ENCODE measurements around the gene ST6GAL1. TPM values are rescaled to one million over a fixed set of nuclear protein-coding genes. Genes with fewer than 3 reads are reported as not detected.

The ST6GAL1 gene
- total and polyA plus RNA-seq, 10 of the 15 experiments (the other 5 are each of a cell fraction or from before 2014, with no cell fraction given) = 74.2 to 248 (median 149) TPM

- Histone ChIP-seq H3K9me3 (replicated peaks; ENCODE audit: control insufficient read depth, insufficient read depth, low read length) (no peaks in the 10 kb centered on the region), H3K4me2 (ENCODE audit: control insufficient read depth, insufficient read depth) (peak overlapping the region; percentile 52), H4K20me1 (ENCODE audit: control insufficient read depth, insufficient read depth) (no peaks in the 10 kb centered on the region), H3K36me3 (ENCODE audit: control insufficient read depth in 2 of 2, insufficient read depth in 2 of 2, low read length in 1 of 2) (no peaks in the 10 kb centered on the region; a peak in 1 of 4 replicates), H3K79me2 (ENCODE audit: control insufficient read depth, insufficient read depth, low read length) (peaks cover 89% of the 10 kb centered on the region), H3K4me3 (peak overlapping the region; percentile 76), H3K9ac (ENCODE audit: control insufficient read depth, insufficient read depth, low read length) (peak overlapping the region; percentile 86), H3K27me3 (replicated peaks in 1 of 2; ENCODE audit: control insufficient read depth in 2 of 2, insufficient read depth in 2 of 2, low read length in 1 of 2) (no peaks in the 10 kb centered on the region), H3K27ac (ENCODE audit: control insufficient read depth, insufficient read depth) (peak overlapping the region; percentile 92), H3K4me1 (ENCODE audit: control insufficient read depth, insufficient read depth, low read length) (peaks cover 27% of the 10 kb centered on the region), H2AFZ (ENCODE audit: control insufficient read depth, low read depth, low read length) (no peak overlapping the region)
- no TSS peak for BruUV-seq (replicated peaks)
- POLR2A ChIA-PET = interaction anchor here (0.7 to 10.2 kb wide), 7 partner anchors 8 to 241 kb away, joined by 3 to 137 read pairs (median 9); partner anchors contain the start of gene EIF4A2
- SMC1A ChIA-PET (ENCODE audit: uncharacterized antibody, unreplicated experiment) = interaction anchor here (1.0 to 10.8 kb wide), 7 partner anchors 8 to 92 kb away, joined by 3 to 213 read pairs (median 42); partner anchors contain the start of gene ST6GAL1
- DNase-seq (ENCODE audit: low read depth, low spot score) (no peak), ATAC-seq (no peak), FAIRE-seq (no peak)
- in situ Hi-C loops (cut with MboI) = no loop called here
- under 1% methylated on average over 10 of the region's 10 CpGs for WGBS (ENCODE audit: insufficient coverage, insufficient replicate concordance, low lambda C conversion rate, missing lambda C conversion rate)
- intact Hi-C loops (cut with micrococcal nuclease; ENCODE audit: unreplicated experiment) = loop anchor here (5.0 to 10.0 kb wide), 6 partner anchors 37 to 1090 kb away; partner anchors contain the start of genes EIF4A2, TBCCD1 and TRA2B
- CTCF ChIA-PET = interaction anchor here (1.0 to 4.6 kb wide), 7 partner anchors 12 to 140 kb away, joined by 3 to 23 read pairs (median 6); no protein-coding TSS in a partner anchor
- RAD21 ChIA-PET (ENCODE audit: unreplicated experiment) = interaction anchor here (0.7 to 9.9 kb wide), 9 partner anchors 8 to 1486 kb away, joined by 3 to 183 read pairs (median 35); partner anchors contain the start of gene ST6GAL1
- no peak for TF ChIP-seq MTA2 (IDR thresholded peaks at IDR 0.05; ENCODE audit: low read depth)
- no peak for TF ChIP-seq CBX3 (IDR thresholded peaks at IDR 0.05; ENCODE audit: borderline replicate concordance, low read depth)
- no peak for TF ChIP-seq IKZF2 (IDR thresholded peaks at IDR 0.05)
- TF ChIP-seq CTCF (IDR thresholded peaks at IDR 0.05 in 2 of 3, conservative IDR thresholded peaks at IDR 0.05 in 1 of 3; ENCODE audit: control insufficient read depth in 2 of 3, extremely low read depth in 1 of 3, insufficient read depth in 1 of 3, low read depth in 3 of 3, low read length in 3 of 3) = no peak
- TF ChIP-seq GABPA (IDR thresholded peaks at IDR 0.05; ENCODE audit: low read depth) = no peak
- TF ChIP-seq BMI1 (IDR thresholded peaks at IDR 0.05; ENCODE audit: borderline replicate concordance) = peak; percentile 29; the same call in 1 of the 2 replicates
- no peak for TF ChIP-seq IRF5 (IDR thresholded peaks at IDR 0.05; ENCODE audit: borderline replicate concordance)
- TF ChIP-seq CHD2 (IDR thresholded peaks at IDR 0.05; ENCODE audit: borderline replicate concordance, low read depth, low read length) = 0 out of 2 replicates have a peak, but pooled peaks have one; percentile 8
- no peak for TF ChIP-seq EGR1 (IDR thresholded peaks at IDR 0.05; ENCODE audit: borderline replicate concordance in 1 of 2, low read depth in 2 of 2, low read length in 2 of 2)
- TF ChIP-seq FOS (IDR thresholded peaks at IDR 0.05; ENCODE audit: borderline replicate concordance, extremely low read depth, insufficient read length) = no peak
- peak; percentile 56; the same call in 1 of the 2 replicates for TF ChIP-seq CHD1 (IDR thresholded peaks at IDR 0.05; ENCODE audit: low read depth, low read length)
- peak; percentile 17; the same call in 1 of the 2 replicates for TF ChIP-seq ATF2 (IDR thresholded peaks at IDR 0.05; ENCODE audit: low read length)
- no peak for TF ChIP-seq EZH2 (IDR thresholded peaks at IDR 0.05; ENCODE audit: borderline replicate concordance, control insufficient read depth, low read depth, low read length)
- TF ChIP-seq CBFB (IDR thresholded peaks at IDR 0.05; ENCODE audit: low read depth) = no peak
- 0 out of 2 replicates have a peak, but pooled peaks have one; percentile 29 for TF ChIP-seq MTA3 (IDR thresholded peaks at IDR 0.05; ENCODE audit: borderline replicate concordance, low read length)
- no peak for TF ChIP-seq MEF2B (IDR thresholded peaks at IDR 0.05; ENCODE audit: partially characterized antibody, poor library complexity, severe bottlenecking)
These were observed 94.4 kb downstream of the ST6GAL1 start for GRCh38 chr3:187024536-187025226.

All from GM12878 (cell line).